OCI-LY3 (cell line): ENCODE measurements around the gene PMCH.
"Not testable (repeated sequence)": the region's sequence is repeated elsewhere in the genome, so short reads cannot be mapped to it uniquely, and the experiment has no call there.

Experiments
- H2AFZ ChIP-seq: fragments of 200-600, 300-600 bp; shearing (Covaris generic); 2 replicates; pipeline ENCODE4 v1.6.0; 2014; ENCODE audit warnings: antibody characterized with exemption, low read depth, low read length
- H3K27ac ChIP-seq: fragments of 200-600, 300-600 bp; sonication (generic); 2 replicates; pipeline ENCODE4 v1.5.1; 2014; ENCODE audit warnings: mild to moderate bottlenecking, low read length, moderate library complexity, mixed read lengths
- H3K27me3 ChIP-seq: fragments of 200-600, 300-600 bp; sonication (generic); 2 replicates; pipeline ENCODE4 v1.6.1; 2014; ENCODE audit warnings: low read depth, low read length, mixed read lengths
- H3K36me3 ChIP-seq: fragments of 200-600, 300-600 bp; sonication (generic); replicated peaks from 2 replicates; pipeline ENCODE3; 2014; ENCODE audit warnings: low read depth, low read length, mixed read lengths
- H3K4me1 ChIP-seq: fragments of 300-600, 200-600 bp; sonication (generic); 2 replicates; pipeline ENCODE4 v1.6.1; 2014; ENCODE audit warnings: low read length, mixed read lengths
- H3K4me2 ChIP-seq: fragments of 200-600, 300-600 bp; sonication (generic); 2 replicates; pipeline ENCODE4 v1.6.1; 2014; ENCODE audit warnings: low read length, mixed read lengths
- H3K4me3 ChIP-seq: fragments of 300-600, 200-600 bp; sonication (generic); 2 replicates; pipeline ENCODE4 v1.5.1; 2014; ENCODE audit warnings: antibody characterized with exemption, mild to moderate bottlenecking, low read length, moderate library complexity
- H3K79me2 ChIP-seq: fragments of 300-600, 200-600 bp; shearing (Covaris generic); 2 replicates; pipeline ENCODE4 v1.6.1; 2014; ENCODE audit warnings: mild to moderate bottlenecking, low read length, mixed read lengths
- H3K9ac ChIP-seq: fragments of 300-600, 200-600 bp; shearing (Covaris generic); 2 replicates; pipeline ENCODE4 v1.6.0; 2014; ENCODE audit warnings: mild to moderate bottlenecking, low read length, moderate library complexity
- H3K9me3 ChIP-seq: fragments of 200-600, 300-600 bp; shearing (Covaris generic); 2 replicates; pipeline ENCODE4 v1.6.1; 2014; ENCODE audit warnings: low read length, mixed read lengths; ENCODE audit not compliant: insufficient read depth
- H4K20me1 ChIP-seq: fragments of 200-600, 300-600 bp; sonication (generic); 2 replicates; pipeline ENCODE4 v1.6.1; 2016; ENCODE audit warnings: low read length, mixed read lengths; ENCODE audit not compliant: insufficient read depth
- EZH2phosphoT487 ChIP-seq: fragments of 200-600 bp; shearing (Covaris generic); IDR thresholded peaks from 2 replicates; pipeline ENCODE4 v1.6.1; 2018; ENCODE audit warnings: antibody characterized with exemption, mixed run types, low read depth
- TF ChIP-seq, protein P1 (sequence below): fragments of 200-600, 300-600 bp; sonication (generic); IDR thresholded peaks from 2 replicates; pipeline ENCODE4 v1.5.1; 2014; ENCODE audit warnings: antibody characterized with exemption, low read length, low read depth

The PMCH gene

DNA sequence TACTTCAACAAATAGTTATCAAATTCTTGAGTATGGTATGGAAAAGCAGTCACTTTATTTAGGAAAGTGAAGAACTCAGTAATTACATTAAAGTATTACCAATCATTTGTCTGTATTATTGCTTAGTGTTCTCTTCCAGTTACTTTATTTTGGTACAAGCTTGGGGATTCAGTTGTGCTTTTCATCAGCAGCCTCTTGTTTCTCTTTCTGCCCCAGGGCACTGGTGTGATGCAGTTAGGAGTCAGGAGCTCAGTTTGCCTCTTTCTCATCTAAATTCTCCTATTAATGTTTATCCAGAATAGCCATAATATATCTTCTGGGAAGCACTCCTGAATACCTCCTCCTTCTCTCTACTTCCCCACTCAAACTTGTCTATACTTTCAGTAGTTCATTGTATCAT lies 25.7 kb downstream of the PMCH start:
- Histone ChIP-seq H4K20me1 (no peaks in the 10 kb centered on the region), H3K36me3 (peaks cover 9% of the 10 kb centered on the region), H2AFZ (no peak overlapping the region), H3K9ac (no peak overlapping the region), H3K4me3 (no peak overlapping the region), H3K27me3 (no peaks in the 10 kb centered on the region), H3K4me1 (peaks cover 21% of the 10 kb centered on the region), H3K27ac (no peak overlapping the region), H3K79me2 (no peaks in the 10 kb centered on the region), H3K9me3 (no peaks in the 10 kb centered on the region), H3K4me2 (no peak overlapping the region)
- TF ChIP-seq, protein P1, sequence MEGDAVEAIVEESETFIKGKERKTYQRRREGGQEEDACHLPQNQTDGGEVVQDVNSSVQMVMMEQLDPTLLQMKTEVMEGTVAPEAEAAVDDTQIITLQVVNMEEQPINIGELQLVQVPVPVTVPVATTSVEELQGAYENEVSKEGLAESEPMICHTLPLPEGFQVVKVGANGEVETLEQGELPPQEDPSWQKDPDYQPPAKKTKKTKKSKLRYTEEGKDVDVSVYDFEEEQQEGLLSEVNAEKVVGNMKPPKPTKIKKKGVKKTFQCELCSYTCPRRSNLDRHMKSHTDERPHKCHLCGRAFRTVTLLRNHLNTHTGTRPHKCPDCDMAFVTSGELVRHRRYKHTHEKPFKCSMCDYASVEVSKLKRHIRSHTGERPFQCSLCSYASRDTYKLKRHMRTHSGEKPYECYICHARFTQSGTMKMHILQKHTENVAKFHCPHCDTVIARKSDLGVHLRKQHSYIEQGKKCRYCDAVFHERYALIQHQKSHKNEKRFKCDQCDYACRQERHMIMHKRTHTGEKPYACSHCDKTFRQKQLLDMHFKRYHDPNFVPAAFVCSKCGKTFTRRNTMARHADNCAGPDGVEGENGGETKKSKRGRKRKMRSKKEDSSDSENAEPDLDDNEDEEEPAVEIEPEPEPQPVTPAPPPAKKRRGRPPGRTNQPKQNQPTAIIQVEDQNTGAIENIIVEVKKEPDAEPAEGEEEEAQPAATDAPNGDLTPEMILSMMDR = no peak
- no peak for TF ChIP-seq EZH2phosphoT487

DNA sequence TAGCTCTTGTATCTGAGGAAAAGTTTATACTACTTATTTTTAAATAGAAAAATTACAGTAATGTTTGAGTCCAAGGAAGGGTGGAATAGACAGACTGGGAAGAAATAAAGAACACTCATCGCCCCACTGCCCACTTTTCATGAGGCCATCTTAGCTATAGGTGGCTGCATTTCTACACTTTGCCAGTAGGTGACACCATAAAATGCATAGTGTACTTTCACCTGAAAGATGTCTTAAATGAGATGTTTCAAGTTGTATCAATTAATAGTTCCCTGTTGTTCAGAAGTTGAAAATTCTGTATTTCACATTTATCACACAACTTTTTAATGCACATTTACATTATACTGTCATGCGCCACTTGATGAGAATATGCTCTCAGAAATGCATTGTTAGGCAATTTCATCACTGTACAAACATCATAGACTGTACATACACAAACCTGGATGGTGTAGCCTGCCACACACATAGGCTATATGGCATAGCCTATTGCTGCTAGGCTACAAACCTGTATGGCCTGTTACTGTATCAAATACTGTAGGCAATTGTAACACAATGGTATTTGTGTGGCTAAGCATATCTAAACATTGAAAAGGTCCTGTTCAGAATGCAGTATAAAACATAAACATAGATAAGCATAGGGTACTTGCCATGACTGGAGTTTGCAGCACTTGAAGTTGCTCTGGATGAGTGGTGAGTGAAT lies 27.6 kb downstream of the PMCH start:
- Histone ChIP-seq H3K36me3 (peaks cover 8% of the 10 kb centered on the region), H3K4me3 (no peak overlapping the region), H3K9me3 (no peaks in the 10 kb centered on the region), H2AFZ (no peak overlapping the region), H3K27me3 (no peaks in the 10 kb centered on the region), H3K4me2 (no peak overlapping the region), H3K79me2 (no peaks in the 10 kb centered on the region), H3K9ac (no peak overlapping the region), H3K27ac (no peak overlapping the region), H3K4me1 (peaks cover 27% of the 10 kb centered on the region), H4K20me1 (no peaks in the 10 kb centered on the region)
- TF ChIP-seq, protein P1 = peak; percentile 71
- no peak for TF ChIP-seq EZH2phosphoT487

DNA sequence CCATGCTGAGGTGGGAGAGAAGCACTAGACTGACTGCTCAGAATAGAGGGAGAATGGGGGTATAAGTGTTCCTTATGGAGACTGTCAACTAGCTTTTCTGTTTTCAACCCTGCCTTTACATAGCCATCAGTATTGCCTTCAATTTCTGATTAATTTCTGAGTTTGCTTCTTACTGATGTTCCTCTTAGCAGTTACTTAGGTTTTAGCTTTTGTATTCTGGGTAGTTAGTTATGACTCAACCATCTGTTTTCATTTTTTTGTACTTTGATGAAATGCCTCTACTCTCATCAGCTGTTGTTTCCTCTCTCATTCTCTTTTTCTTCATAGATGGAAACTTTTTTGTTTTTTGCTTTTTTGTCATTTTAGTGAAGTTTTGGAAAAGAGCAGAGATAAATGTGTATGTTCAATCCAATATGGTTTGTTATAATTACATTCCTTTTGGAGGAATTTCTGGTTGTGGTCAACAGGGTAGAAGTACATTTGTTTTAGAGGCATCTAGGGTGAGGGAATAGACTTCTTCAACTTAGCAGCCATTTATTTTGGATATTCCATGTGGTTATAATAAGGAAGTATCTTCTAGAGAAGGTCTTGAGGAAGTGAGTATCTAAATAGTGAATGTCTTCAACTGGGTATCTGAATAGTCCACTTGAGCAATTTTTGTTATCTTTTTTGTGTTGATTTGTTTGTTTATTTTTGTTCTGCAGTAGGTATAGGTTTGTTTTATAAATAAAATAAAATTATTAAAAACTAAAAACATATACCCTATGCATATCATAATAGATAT lies 29.6 kb downstream of the PMCH start:
- Histone ChIP-seq H3K27me3 (no peaks in the 10 kb centered on the region), H3K27ac (peak overlapping the region; percentile 68), H3K4me2 (peak overlapping the region; percentile 59), H3K4me1 (peaks cover 27% of the 10 kb centered on the region), H3K4me3 (peak overlapping the region; percentile 33), H3K79me2 (no peaks in the 10 kb centered on the region), H4K20me1 (no peaks in the 10 kb centered on the region), H2AFZ (no peak overlapping the region), H3K9ac (peak overlapping the region; percentile 9; the same call in 1 of the 2 replicates), H3K36me3 (peaks cover 12% of the 10 kb centered on the region), H3K9me3 (no peaks in the 10 kb centered on the region)
- TF ChIP-seq, protein P1 = no peak
- no peak for TF ChIP-seq EZH2phosphoT487

DNA sequence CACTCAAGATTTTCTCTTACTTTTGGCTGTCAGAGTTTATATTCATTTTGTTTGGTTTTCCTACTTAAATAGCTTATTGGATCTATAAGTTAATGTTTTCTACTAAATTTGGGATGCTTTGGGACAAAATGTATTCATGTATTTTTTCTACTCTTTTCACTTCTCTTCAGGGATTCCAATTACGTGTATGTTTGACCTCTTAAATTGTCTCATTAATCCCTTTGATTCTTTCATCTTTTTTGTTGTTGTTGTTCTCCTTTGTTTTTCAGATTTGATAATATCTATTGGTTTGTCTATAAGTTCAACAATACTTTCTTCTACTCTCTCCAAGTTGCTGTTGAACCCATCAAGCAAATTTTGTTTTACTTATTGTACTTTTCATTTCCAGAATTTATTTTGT lies 34.2 kb downstream of the PMCH start:
- Histone ChIP-seq H3K9ac (no peak overlapping the region), H3K27me3 (no peaks in the 10 kb centered on the region), H3K4me1 (peaks cover 20% of the 10 kb centered on the region), H3K79me2 (no peaks in the 10 kb centered on the region), H3K4me3 (no peak overlapping the region), H3K36me3 (peaks cover 12% of the 10 kb centered on the region), H3K27ac (no peak overlapping the region), H4K20me1 (no peaks in the 10 kb centered on the region), H3K4me2 (no peak overlapping the region), H3K9me3 (no peaks in the 10 kb centered on the region), H2AFZ (no peak overlapping the region)
- TF ChIP-seq, protein P1 = no peak
- no peak for TF ChIP-seq EZH2phosphoT487

DNA sequence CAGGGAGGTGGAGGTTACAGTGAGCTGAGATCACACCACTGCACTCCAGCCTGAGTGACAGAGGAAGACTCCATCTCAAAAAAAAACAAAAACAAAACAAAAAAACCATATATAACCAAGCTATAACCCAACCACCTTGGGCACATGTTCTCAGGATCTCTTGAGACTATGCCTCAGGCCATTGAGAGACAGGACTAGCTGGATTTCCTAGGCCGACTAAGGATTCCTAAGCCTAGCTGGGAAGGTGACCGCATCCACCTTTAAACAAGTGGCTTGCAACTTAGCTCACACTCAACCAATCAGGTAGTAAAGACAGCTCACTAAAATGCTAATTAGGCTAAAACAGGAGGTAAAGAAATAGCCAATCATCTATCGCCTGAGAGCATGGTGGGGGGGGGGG lies 42.4 kb downstream of the PMCH start:
- H3K79me2 ChIP-seq, H2AFZ ChIP-seq, H3K27ac ChIP-seq, H4K20me1 ChIP-seq, H3K27me3 ChIP-seq, H3K9me3 ChIP-seq, H3K4me1 ChIP-seq, H3K4me3 ChIP-seq, H3K4me2 ChIP-seq, H3K9ac ChIP-seq: not testable (repeated sequence)
- peaks cover 24% of the 10 kb centered on the region for H3K36me3 ChIP-seq

DNA sequence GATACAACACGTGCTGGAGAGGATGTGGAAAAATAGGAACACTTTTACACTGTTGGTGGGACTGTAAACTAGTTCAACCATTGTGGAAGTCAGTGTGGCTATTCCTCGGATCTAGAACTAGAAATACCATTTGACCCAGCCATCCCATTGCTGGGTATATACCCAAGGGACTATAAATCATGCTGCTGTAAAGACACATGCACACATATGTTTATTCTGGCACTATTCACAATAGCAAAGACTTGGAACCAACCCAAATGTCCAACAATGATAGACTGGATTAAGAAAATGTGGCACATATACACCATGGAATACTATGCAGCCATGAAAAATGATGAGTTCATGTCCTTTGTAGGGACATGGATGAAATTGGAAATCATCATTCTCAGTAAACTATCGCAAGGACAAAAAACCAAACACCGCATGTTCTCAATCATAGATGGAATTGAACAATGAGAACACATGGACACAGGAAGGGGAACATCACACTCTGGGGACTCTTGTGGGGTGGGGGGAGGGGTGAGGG lies 50.5 kb downstream of the PMCH start:
- peaks cover 13% of the 10 kb centered on the region for H3K36me3 ChIP-seq
- not testable (repeated sequence) for H3K79me2 ChIP-seq, H3K9me3 ChIP-seq, H3K4me1 ChIP-seq, H3K9ac ChIP-seq, H2AFZ ChIP-seq, H3K4me2 ChIP-seq, H4K20me1 ChIP-seq, H3K27ac ChIP-seq, H3K4me3 ChIP-seq, H3K27me3 ChIP-seq
